HCT116 (cell line): Measurements from ENCODE around the gene NUDT22. TPM values are rescaled to one million over a fixed set of nuclear protein-coding genes. Genes with fewer than 3 reads are reported as not detected.

ENCODE experiments used
- ATAC-seq: fragments of 200-7000 bp; cut with Tn5 transposase; 2 replicates; pipeline ENCODE4 v1.9.1; 2020; ENCODE audit warnings: mild to moderate bottlenecking, moderate library complexity
- BruUV-seq: library from RNA; stranded (reverse); fragments of 400-500 nt; replicated peaks from 2 replicates; lab custom pipeline; 2021; lab: Mats Ljungman, UMichigan
- CTCF ChIA-PET: fragments of 300-600 bp; sonication (Branson Sonifier 250); formaldehyde crosslinking; loops from one replicate; lab custom pipeline; 2021; ENCODE audit warnings: antibody characterized with exemption; lab: Charles Lee
- POLR2A ChIA-PET: fragments of 300-600, 350-600 bp; sonication (Branson Sonifier 250); formaldehyde crosslinking; loops from one replicate; lab custom pipeline; 2021; ENCODE audit warnings: antibody characterized with exemption; lab: Charles Lee
- RAD21 ChIA-PET, 2 experiments: fragments of 300-600 bp; sonication (Branson Sonifier 250); formaldehyde crosslinking; loops; one replicate each; lab custom pipeline; 2023; ENCODE audit warnings: low total read pairs in 2 of 2; ENCODE audit not compliant: uncharacterized antibody in 2 of 2, unreplicated experiment in 2 of 2, low non-redundant PET in 1 of 2; lab: Charles Lee
- DNase-seq: peaks from one replicate; pipeline ENCODE4 v3.0.0-alpha.2; 2010; ENCODE audit warnings: low read depth, low spot score
- H2AFZ ChIP-seq: fragments of 200-600 bp; shearing (Covaris generic), sonication (generic); 2 replicates; pipeline ENCODE4 v1.6.1; 2017; ENCODE audit warnings: low read depth, mixed run types, mixed read lengths, antibody characterized with exemption, low read length; ENCODE audit not compliant: poor library complexity, severe bottlenecking
- H3K27ac ChIP-seq: 2 replicates; pipeline ENCODE4 v1.5.1; 2012; ENCODE audit warnings: low read depth, low read length
- H3K27me3 ChIP-seq: fragments of 200-600 bp; sonication (generic); 2 replicates; pipeline ENCODE4 v1.6.1; 2016; ENCODE audit warnings: mixed run types, low read length, mixed read lengths; ENCODE audit not compliant: insufficient read depth
- H3K36me3 ChIP-seq, 2 experiments: fragments of 200-500 bp in 1 of 2; fragments of 200-600 bp in 1 of 2; sonication (Bioruptor generic) in 1 of 2; sonication (generic) in 1 of 2; 2 replicates each; pipeline versions ENCODE4 v1.5.1 to v1.6.1; 2014 to 2016; ENCODE audit warnings: low read length in 2 of 2, inconsistent platforms in 1 of 2, mixed read lengths in 1 of 2, mixed run types in 1 of 2; ENCODE audit not compliant: insufficient read depth in 2 of 2, control insufficient read depth in 1 of 2
- H3K4me1 ChIP-seq, 2 experiments: fragments of 200-600 bp in 1 of 2; sonication (generic) in 1 of 2; 2 replicates each; pipeline versions ENCODE4 v1.5.1 to v1.6.1; 2012 to 2017; ENCODE audit warnings: low read length in 2 of 2, inconsistent platforms in 1 of 2, mild to moderate bottlenecking in 1 of 2, mixed read lengths in 1 of 2, mixed run types in 1 of 2, moderate library complexity in 1 of 2; ENCODE audit not compliant: insufficient read depth in 2 of 2, control insufficient read depth in 1 of 2
- H3K4me2 ChIP-seq: fragments of 200-600 bp; sonication (generic); 2 replicates; pipeline ENCODE4 v1.6.1; 2017; ENCODE audit warnings: mixed run types, low read length, mixed read lengths
- H3K4me3 ChIP-seq, 2 experiments: fragments of 200-600 bp in 1 of 2; sonication (generic) in 1 of 2; replicated peaks in 1 of 2; 2 replicates each; pipeline ENCODE4 v1.5.1; 2011 to 2016; ENCODE audit warnings: low read length in 2 of 2, control low read depth in 1 of 2, low read depth in 1 of 2, mild to moderate bottlenecking in 1 of 2, mixed read lengths in 1 of 2, mixed run types in 1 of 2
- H3K79me2 ChIP-seq: fragments of 200-600 bp; sonication (generic); 2 replicates; pipeline ENCODE4 v1.6.1; 2017; ENCODE audit warnings: mild to moderate bottlenecking, mixed run types, low read length, moderate library complexity, mixed read lengths; ENCODE audit not compliant: insufficient read depth
- H3K9ac ChIP-seq: fragments of 200-600 bp; sonication (generic); 2 replicates; pipeline ENCODE4 v1.6.1; 2016; ENCODE audit warnings: low read length, mixed read lengths
- H3K9me2 ChIP-seq: fragments of 200-600 bp; sonication (generic), shearing (Covaris generic); 2 replicates; pipeline ENCODE4 v1.6.1; 2017; ENCODE audit warnings: mixed run types, mild to moderate bottlenecking, moderate library complexity; ENCODE audit not compliant: insufficient read depth
- H3K9me3 ChIP-seq, 2 experiments: fragments of 200-500 bp in 1 of 2; fragments of 200-600 bp in 1 of 2; sonication (Bioruptor generic) in 1 of 2; sonication (generic) in 1 of 2; 2 replicates each; pipeline ENCODE4 v1.6.1; 2014 to 2017; ENCODE audit warnings: low read length in 2 of 2, mixed read lengths in 2 of 2, inconsistent platforms in 1 of 2, low read depth in 1 of 2, mild to moderate bottlenecking in 1 of 2, mixed run types in 1 of 2, moderate library complexity in 1 of 2; ENCODE audit not compliant: control insufficient read depth in 1 of 2, insufficient read depth in 1 of 2
- H4K20me1 ChIP-seq: fragments of 200-600 bp; sonication (generic), shearing (Covaris generic); 2 replicates; pipeline ENCODE4 v1.6.1; 2017; ENCODE audit warnings: mixed run types, mild to moderate bottlenecking, moderate library complexity; ENCODE audit not compliant: insufficient read depth
- CBX3 ChIP-seq: IDR thresholded peaks from 2 replicates; pipeline ENCODE4 v1.6.1; 2012; ENCODE audit warnings: low read depth
- MAX ChIP-seq: IDR thresholded peaks from 2 replicates; pipeline ENCODE4 v1.6.1; 2012
- POLR2A ChIP-seq: IDR thresholded peaks from 2 replicates; pipeline ENCODE4 v1.7.0; 2011; ENCODE audit warnings: borderline replicate concordance; ENCODE audit not compliant: insufficient read depth, insufficient read length; ENCODE audit errors: extremely low read depth
- RAD21 ChIP-seq: IDR thresholded peaks from 2 replicates; pipeline ENCODE4 v1.6.1; 2012; ENCODE audit warnings: low read depth, mild to moderate bottlenecking
- SRF ChIP-seq: IDR thresholded peaks from 2 replicates; pipeline ENCODE4 v1.6.1; 2012; ENCODE audit warnings: low read depth
- TCF7L2 ChIP-seq: IDR thresholded peaks from 2 replicates; pipeline ENCODE4 v1.7.0; 2011; ENCODE audit warnings: borderline replicate concordance, inconsistent platforms; ENCODE audit not compliant: insufficient read depth, insufficient read length; ENCODE audit errors: extremely low read depth
- YY1 ChIP-seq: IDR thresholded peaks from 2 replicates; pipeline ENCODE4 v1.6.1; 2011; ENCODE audit warnings: low read length, low read depth, moderate library complexity, mild to moderate bottlenecking; ENCODE audit not compliant: insufficient replicate concordance; ENCODE audit errors: extremely low read depth
- intact Hi-C: fragments of 100-400 bp; cut with micrococcal nuclease; formaldehyde crosslinking; loops from 2 replicates; pipeline ENCODE4 v1.10.0; 2022
- total RNA-seq: library from RNA; stranded (reverse); gene quantifications from one replicate; pipeline ENCODE4 v1.2.1, GENCODE V29; 2021; ENCODE audit not compliant: unreplicated experiment

Gene NUDT22
- total RNA-seq, 1 experiment from 2014 or later = 70.9 TPM

DNA sequence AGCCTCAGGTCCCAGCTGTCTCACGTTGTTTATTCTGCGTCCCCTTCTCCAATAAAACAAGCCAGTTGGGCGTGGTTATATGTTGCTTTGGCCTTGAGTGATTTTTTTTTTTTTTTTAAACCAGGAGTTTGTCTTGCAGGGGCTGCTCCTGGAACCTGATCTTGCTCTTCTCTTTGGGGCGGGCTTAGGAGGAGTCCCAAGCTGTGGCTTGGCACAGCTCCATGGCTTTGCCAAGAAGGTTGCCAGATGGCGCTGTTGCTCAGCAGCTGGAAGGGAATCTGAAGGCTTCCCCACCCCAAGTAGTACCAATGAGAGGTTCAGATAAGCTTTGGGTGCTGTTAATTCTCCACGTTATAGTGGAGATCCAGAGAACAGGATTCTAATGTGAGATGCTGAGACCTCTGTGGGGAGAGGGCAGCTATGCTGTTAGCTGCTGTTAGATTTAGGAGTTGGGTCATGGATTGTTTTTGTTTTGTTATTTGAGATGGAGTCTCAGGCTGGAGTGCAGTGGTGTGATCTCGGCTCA lies 21.5 kb upstream of the NUDT22 start (continued):
- no peak for TF ChIP-seq TCF7L2

DNA sequence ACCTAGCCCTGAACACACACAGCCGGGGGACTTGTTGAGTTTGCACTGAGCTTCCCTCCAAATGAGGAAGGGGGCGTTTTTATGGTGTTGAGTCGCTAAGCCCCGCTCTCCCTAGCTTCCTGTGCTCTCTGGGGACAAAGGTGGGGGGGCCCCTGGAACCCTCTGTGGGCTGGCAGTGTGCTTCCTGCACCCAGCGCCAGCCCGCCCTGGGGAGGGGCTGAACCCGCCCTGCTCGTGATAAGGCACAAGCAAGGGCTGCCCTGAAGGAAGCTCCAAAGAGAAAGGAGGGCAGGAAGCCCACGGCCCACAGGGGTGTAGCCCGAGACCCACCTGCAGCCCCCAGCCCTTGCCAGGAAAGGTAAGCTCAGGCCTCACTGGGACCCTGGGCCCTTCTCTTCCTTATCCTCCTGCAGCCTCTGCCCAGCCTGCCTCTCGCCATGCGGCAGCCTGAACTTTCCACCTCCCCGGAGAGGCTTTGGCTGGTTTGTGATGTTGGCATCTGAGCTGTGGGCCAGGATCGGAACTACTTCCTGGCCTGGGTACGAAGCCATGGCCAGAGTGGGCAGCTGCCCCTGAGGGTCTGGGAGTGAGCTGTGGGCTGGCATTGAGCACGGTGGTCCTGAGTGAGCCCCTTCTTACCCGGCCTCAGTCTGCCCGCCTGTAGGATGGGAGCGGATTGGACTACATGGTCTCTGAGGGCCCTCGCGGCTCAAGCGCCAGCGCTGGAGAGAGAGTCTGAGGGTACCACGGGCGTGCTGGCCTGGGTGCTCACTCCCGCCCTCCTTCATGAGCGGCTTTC lies 19.4 kb upstream of the NUDT22 start, which contains the start of gene FERMT3:
Gene FERMT3, plus strand, starts transcription at position 265 of the 799 bp plus-strand sequence. CDS start 644 bp downstream, outside the sequence.
- Histone ChIP-seq H3K9ac (no peak within 1 kb of the TSS), H3K9me3 (no peaks in the 10 kb centered on the region), H3K79me2 (peaks cover 14% of the 10 kb centered on the region; the same call in 1 of the 2 replicates), H3K27me3 (no peaks in the 10 kb centered on the region), H3K27ac (no peak within 1 kb of the TSS; the same call in 1 of the 2 replicates), H3K4me1 (peaks cover 0 to 8% of the 10 kb centered on the region in 2 experiments; a peak in 1 of 4 replicates), H3K4me3 (no peak within 1 kb of the TSS), H2AFZ (no peak within 1 kb of the TSS), H3K9me2 (no peaks in the 10 kb centered on the region), H4K20me1 (no peaks in the 10 kb centered on the region), H3K4me2 (no peak within 1 kb of the TSS), H3K36me3 (peaks cover 31 to 37% of the 10 kb centered on the region in 2 experiments)
- no peak for TF ChIP-seq SRF
- TF ChIP-seq POLR2A = no peak
- no peak for TF ChIP-seq YY1
- no peak for TF ChIP-seq TCF7L2
- TF ChIP-seq RAD21 = no peak
- no peak for TF ChIP-seq CBX3
- TF ChIP-seq MAX = no peak
- intact Hi-C loops = no loop called here
- ChIA-PET CTCF (interaction anchor here (2.7 to 4.6 kb wide), 2 partner anchors 96 to 149 kb away, joined by 31 to 80 read pairs; partner anchors contain the start of genes CATSPERZ and ESRRA), POLR2A (interaction anchor here (0.9 kb wide), 1 partner anchor 22 kb away, joined by 4 read pairs; no protein-coding TSS in a partner anchor), RAD21 (no interaction called here)
- no peak for ATAC-seq
- BruUV-seq = no TSS peak
- DNase-seq = no peak
